ENCODE results near the gene ELL. TPM values are rescaled to one million over a fixed set of nuclear protein-coding genes. Genes with fewer than 3 reads are reported as not detected.
A peak's percentile ranks its signal among the peaks of the same experiment; 100 is the strongest.

The ELL gene
- total and polyA plus RNA-seq, 9 of the 15 experiments (the other 6 are each of a cell fraction or from before 2014, with no cell fraction given): 0.24 to 22.5 (median 4.1) TPM

- TF ChIP-seq, protein P1, sequence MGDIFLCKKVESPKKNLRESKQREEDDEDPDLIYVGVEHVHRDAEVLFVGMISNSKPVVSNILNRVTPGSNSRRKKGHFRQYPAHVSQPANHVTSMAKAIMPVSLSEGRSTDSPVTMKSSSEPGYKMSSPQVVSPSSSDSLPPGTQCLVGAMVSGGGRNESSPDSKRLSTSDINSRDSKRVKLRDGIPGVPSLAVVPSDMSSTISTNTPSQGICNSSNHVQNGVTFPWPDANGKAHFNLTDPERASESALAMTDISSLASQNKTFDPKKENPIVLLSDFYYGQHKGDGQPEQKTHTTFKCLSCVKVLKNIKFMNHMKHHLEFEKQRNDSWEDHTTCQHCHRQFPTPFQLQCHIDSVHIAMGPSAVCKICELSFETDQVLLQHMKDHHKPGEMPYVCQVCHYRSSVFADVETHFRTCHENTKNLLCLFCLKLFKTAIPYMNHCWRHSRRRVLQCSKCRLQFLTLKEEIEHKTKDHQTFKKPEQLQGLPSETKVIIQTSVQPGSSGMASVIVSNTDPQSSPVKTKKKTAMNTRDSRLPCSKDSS (IDR thresholded peaks at IDR 0.05; ENCODE audit: low read depth, partially characterized antibody): no peak
- no peak for TF ChIP-seq PRPF4 (IDR thresholded peaks at IDR 0.05; ENCODE audit: insufficient read depth, low read depth, low read length, poor library complexity, severe bottlenecking)
- no peak for TF ChIP-seq HNRNPH1 (optimal IDR thresholded peaks at IDR 0.05; ENCODE audit: low read depth, low read length)
- no peak for TF ChIP-seq CBX8 (IDR thresholded peaks at IDR 0.05; ENCODE audit: borderline replicate concordance, extremely low read depth, low read depth, low read length, poor library complexity, severe bottlenecking)
- TF ChIP-seq E4F1 (CRISPR knock-in tag; IDR thresholded peaks at IDR 0.05; ENCODE audit: borderline replicate concordance): no peak
- no peak for TF ChIP-seq KLF13 (tag; IDR thresholded peaks at IDR 0.05; ENCODE audit: borderline replicate concordance, low read depth)
- TF ChIP-seq, protein P2, sequence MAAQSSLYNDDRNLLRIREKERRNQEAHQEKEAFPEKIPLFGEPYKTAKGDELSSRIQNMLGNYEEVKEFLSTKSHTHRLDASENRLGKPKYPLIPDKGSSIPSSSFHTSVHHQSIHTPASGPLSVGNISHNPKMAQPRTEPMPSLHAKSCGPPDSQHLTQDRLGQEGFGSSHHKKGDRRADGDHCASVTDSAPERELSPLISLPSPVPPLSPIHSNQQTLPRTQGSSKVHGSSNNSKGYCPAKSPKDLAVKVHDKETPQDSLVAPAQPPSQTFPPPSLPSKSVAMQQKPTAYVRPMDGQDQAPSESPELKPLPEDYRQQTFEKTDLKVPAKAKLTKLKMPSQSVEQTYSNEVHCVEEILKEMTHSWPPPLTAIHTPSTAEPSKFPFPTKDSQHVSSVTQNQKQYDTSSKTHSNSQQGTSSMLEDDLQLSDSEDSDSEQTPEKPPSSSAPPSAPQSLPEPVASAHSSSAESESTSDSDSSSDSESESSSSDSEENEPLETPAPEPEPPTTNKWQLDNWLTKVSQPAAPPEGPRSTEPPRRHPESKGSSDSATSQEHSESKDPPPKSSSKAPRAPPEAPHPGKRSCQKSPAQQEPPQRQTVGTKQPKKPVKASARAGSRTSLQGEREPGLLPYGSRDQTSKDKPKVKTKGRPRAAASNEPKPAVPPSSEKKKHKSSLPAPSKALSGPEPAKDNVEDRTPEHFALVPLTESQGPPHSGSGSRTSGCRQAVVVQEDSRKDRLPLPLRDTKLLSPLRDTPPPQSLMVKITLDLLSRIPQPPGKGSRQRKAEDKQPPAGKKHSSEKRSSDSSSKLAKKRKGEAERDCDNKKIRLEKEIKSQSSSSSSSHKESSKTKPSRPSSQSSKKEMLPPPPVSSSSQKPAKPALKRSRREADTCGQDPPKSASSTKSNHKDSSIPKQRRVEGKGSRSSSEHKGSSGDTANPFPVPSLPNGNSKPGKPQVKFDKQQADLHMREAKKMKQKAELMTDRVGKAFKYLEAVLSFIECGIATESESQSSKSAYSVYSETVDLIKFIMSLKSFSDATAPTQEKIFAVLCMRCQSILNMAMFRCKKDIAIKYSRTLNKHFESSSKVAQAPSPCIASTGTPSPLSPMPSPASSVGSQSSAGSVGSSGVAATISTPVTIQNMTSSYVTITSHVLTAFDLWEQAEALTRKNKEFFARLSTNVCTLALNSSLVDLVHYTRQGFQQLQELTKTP (IDR thresholded peaks at IDR 0.05; ENCODE audit: low read depth in 1 of 2, partially characterized antibody in 2 of 2): no peak
- TF ChIP-seq DMBX1 (CRISPR knock-in tag; IDR thresholded peaks at IDR 0.05; ENCODE audit: borderline replicate concordance): peak; percentile 58
- TF ChIP-seq, protein P3, sequence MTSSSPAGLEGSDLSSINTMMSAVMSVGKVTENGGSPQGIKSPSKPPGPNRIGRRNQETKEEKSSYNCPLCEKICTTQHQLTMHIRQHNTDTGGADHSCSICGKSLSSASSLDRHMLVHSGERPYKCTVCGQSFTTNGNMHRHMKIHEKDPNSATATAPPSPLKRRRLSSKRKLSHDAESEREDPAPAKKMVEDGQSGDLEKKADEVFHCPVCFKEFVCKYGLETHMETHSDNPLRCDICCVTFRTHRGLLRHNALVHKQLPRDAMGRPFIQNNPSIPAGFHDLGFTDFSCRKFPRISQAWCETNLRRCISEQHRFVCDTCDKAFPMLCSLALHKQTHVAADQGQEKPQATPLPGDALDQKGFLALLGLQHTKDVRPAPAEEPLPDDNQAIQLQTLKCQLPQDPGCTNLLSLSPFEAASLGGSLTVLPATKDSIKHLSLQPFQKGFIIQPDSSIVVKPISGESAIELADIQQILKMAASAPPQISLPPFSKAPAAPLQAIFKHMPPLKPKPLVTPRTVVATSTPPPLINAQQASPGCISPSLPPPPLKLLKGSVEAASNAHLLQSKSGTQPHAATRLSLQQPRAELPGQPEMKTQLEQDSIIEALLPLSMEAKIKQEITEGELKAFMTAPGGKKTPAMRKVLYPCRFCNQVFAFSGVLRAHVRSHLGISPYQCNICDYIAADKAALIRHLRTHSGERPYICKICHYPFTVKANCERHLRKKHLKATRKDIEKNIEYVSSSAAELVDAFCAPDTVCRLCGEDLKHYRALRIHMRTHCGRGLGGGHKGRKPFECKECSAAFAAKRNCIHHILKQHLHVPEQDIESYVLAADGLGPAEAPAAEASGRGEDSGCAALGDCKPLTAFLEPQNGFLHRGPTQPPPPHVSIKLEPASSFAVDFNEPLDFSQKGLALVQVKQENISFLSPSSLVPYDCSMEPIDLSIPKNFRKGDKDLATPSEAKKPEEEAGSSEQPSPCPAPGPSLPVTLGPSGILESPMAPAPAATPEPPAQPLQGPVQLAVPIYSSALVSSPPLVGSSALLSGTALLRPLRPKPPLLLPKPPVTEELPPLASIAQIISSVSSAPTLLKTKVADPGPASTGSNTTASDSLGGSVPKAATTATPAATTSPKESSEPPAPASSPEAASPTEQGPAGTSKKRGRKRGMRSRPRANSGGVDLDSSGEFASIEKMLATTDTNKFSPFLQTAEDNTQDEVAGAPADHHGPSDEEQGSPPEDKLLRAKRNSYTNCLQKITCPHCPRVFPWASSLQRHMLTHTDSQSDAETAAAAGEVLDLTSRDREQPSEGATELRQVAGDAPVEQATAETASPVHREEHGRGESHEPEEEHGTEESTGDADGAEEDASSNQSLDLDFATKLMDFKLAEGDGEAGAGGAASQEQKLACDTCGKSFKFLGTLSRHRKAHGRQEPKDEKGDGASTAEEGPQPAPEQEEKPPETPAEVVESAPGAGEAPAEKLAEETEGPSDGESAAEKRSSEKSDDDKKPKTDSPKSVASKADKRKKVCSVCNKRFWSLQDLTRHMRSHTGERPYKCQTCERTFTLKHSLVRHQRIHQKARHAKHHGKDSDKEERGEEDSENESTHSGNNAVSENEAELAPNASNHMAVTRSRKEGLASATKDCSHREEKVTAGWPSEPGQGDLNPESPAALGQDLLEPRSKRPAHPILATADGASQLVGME (CRISPR knock-in tag; IDR thresholded peaks at IDR 0.05): no peak
- no peak for TF ChIP-seq NEUROD1 (IDR thresholded peaks at IDR 0.05; ENCODE audit: borderline replicate concordance, low read depth, low read length, partially characterized antibody)
Observed at GRCh38 chr19:18414504-18415177, 107.2 kb downstream of the ELL start (continued).
